Muscle of arm (tissue), 14 donors: ENCODE results near the gene LIPT1. TPM values are rescaled to one million over a fixed set of nuclear protein-coding genes. Genes with fewer than 3 reads are reported as not detected.
A peak's percentile ranks its signal among the peaks of the same experiment; 100 is the strongest.
"Not testable (repeated sequence)": the region's sequence is repeated elsewhere in the genome, so short reads cannot be mapped to it uniquely, and the experiment has no call there.

Experiments used
- DNase-seq: peaks from one replicate; pipeline ENCODE4 v3.0.0-alpha.2; 2013
- long read RNA-seq, 11 donors: transcript quantifications; one replicate each; lab custom pipeline, GENCODE V29; 2026
- polyA plus RNA-seq, 12 donors: library from polyadenylated mRNA; unstranded; fragments of 120-200 nt; gene quantifications; one replicate each; pipeline ENCODE4 v1.2.1, GENCODE V29; 2013; ENCODE audit not compliant: insufficient read length in 12 of 12

The LIPT1 gene
- 10 to 100 TPM in 4 of 12 donors, 1 to 10 TPM in 7, not detected in 1; 7.1 to 33.3 (median 9.3) TPM for polyA plus RNA-seq
- long read RNA-seq, donor 1, partial matches to known transcripts: 0 of 5 reads
- long read RNA-seq, donor 1, other reads (novel, unspliced or antisense): 0 of 5 reads
- long read RNA-seq, donor 2, partial matches to known transcripts: 0 of 6 reads
- long read RNA-seq, donor 2, other reads (novel, unspliced or antisense): 0 of 6 reads
- long read RNA-seq, donor 3, partial matches to known transcripts: 0 of 1 reads
- long read RNA-seq, donor 3, other reads (novel, unspliced or antisense): 0 of 1 reads
- long read RNA-seq, donor 4, partial matches to known transcripts: 0 of 1 reads
- long read RNA-seq, donor 4, other reads (novel, unspliced or antisense): 0 of 1 reads
- long read RNA-seq, donor 5, partial matches to known transcripts: 0 of 4 reads
- long read RNA-seq, donor 5, other reads (novel, unspliced or antisense): 0 of 4 reads
- long read RNA-seq, donor 6, partial matches to known transcripts: 0 of 1 reads
- long read RNA-seq, donor 6, other reads (novel, unspliced or antisense): 0 of 1 reads
- long read RNA-seq, donor 7, partial matches to known transcripts: 0 of 3 reads
- long read RNA-seq, donor 7, other reads (novel, unspliced or antisense): 0 of 3 reads
- long read RNA-seq, donor 8, partial matches to known transcripts: 0 of 3 reads
- long read RNA-seq, donor 8, other reads (novel, unspliced or antisense): 0 of 3 reads
- long read RNA-seq, donor 9, partial matches to known transcripts: 0 of 1 reads
- long read RNA-seq, donor 9, other reads (novel, unspliced or antisense): 0 of 1 reads
- long read RNA-seq, donor 10, partial matches to known transcripts: 0 of 3 reads
- long read RNA-seq, donor 10, other reads (novel, unspliced or antisense): 0 of 3 reads
- long read RNA-seq, donor 11, partial matches to known transcripts: 0 of 3 reads
- long read RNA-seq, donor 11, other reads (novel, unspliced or antisense): 0 of 3 reads

GRCh38 chr2:99154643-99155536 is at the start of gene LIPT1, which contains the start of gene TSGA10:
Gene LIPT1, plus strand, starts transcription at chr2:99154967. Its CDS starts 6,991 bp downstream, at chr2:99161958.
Gene TSGA10, minus strand, starts transcription at chr2:99154942. Its CDS starts 45,503 bp downstream, at chr2:99109439.
- DNase-seq: peak; percentile 93

DNA sequence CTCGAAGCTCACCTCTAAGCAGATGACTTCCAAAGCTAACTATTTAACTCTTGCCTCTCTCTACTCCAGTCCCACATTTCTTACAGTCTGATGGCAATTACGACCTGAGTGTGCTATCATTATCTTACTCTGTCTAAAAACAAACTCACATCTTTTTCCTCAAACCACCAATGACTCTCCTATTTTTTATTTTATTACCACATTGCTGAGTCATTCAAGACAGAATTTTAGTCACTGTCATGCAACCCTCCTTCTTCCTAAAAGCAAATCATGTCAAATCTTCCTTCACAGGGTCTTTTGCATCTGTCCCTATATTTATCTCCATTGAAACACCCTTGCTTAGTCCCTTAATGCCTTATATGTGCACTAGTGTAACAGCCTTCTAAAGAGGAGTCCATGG is 47.9 kb upstream of the LIPT1 start:
- no peak for DNase-seq

DNA sequence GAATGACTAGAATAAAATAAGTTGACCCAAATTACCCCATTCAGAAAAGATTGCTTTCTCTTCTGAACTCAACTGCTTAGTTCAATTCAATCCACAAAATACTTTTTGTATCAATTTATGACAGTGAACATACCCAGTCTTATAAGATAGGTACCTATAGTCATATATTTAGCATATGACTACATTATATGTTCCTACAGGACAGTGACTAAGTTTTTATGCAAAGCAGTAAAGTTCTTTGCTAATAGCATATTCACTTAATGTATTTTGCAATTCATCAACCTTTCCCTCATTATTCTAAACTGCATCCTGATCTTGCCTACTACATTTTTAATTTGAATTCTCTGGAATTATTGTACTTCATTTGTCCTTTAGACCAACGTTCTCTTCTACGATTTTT is 43.5 kb upstream of the LIPT1 start:
- DNase-seq: no peak

- no peak for DNase-seq
Measured at GRCh38 chr2:99111945-99112344, 42.8 kb upstream of the LIPT1 start.

- DNase-seq: no peak
Measured at GRCh38 chr2:99112617-99113016, 42.1 kb upstream of the LIPT1 start.

GRCh38 chr2:99127981-99128380 is 26.8 kb upstream of the LIPT1 start:
- no peak for DNase-seq

DNA sequence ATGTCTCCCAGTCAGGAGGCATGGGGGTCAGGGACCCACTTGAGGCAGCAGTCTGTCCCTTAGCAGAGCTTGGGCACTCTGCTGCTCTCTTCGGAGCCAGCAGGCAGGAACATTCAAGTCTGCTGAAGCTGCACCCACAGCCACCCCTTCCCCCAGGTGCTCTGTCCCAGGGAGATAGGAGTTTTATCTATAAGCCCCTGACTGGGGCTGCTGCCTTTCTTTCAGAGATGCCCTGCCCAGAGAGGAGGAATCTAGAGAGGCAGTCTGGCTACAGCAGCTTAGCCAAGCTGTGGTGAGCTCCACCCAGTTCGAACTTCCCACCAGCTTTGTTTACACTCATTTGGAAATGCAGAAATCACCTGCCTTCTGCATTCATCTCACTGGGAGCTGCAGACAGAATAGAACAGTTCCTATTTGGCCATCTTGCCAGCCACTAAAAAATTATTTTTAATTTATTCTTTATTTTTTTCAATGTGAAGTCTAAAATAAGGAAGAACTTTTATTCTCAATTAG is 19.7 kb upstream of the LIPT1 start:
- DNase-seq: not testable (repeated sequence)

GRCh38 chr2:99139003-99139402 is 15.8 kb upstream of the LIPT1 start:
- no peak for DNase-seq

DNA sequence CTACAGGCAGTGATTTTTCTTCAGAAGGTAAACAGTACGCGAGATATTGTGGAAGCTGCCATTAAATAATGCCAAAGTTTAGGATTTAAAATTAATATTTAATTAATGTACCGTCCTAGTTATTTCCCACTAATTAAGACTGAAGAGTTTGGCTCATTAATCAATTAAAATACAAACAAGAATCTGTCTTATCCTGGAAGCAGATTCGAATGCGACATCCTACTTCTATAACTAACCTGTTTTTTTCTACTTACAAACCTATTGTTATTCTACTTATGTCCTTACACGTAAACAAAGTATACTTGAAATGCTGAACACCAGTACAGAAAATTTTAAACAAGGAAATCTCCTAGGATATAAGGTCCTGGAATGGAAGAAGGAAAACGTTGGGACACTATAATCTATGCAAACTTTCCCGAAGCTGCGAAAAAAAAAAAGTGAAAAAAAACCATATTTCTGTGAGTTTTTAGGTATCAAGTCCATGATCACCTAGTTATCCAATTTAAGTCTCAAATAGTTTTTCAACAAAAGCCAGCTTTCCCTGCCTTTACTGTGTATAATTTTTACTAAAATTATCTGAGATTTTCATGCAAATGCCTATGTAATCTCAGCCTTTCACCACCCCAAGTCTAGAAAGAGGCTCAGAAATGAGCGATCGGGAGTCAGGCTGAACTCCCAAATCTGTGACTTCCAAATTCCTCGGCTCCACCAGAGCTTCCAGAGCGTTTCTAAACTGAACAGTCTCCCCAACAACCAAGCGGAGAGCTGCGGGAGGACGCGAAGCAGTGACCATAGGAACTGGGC is 14.5 kb upstream of the LIPT1 start:
- DNase-seq: no peak

GRCh38 chr2:99140860-99141109 is 14.0 kb upstream of the LIPT1 start:
- DNase-seq: no peak

DNA sequence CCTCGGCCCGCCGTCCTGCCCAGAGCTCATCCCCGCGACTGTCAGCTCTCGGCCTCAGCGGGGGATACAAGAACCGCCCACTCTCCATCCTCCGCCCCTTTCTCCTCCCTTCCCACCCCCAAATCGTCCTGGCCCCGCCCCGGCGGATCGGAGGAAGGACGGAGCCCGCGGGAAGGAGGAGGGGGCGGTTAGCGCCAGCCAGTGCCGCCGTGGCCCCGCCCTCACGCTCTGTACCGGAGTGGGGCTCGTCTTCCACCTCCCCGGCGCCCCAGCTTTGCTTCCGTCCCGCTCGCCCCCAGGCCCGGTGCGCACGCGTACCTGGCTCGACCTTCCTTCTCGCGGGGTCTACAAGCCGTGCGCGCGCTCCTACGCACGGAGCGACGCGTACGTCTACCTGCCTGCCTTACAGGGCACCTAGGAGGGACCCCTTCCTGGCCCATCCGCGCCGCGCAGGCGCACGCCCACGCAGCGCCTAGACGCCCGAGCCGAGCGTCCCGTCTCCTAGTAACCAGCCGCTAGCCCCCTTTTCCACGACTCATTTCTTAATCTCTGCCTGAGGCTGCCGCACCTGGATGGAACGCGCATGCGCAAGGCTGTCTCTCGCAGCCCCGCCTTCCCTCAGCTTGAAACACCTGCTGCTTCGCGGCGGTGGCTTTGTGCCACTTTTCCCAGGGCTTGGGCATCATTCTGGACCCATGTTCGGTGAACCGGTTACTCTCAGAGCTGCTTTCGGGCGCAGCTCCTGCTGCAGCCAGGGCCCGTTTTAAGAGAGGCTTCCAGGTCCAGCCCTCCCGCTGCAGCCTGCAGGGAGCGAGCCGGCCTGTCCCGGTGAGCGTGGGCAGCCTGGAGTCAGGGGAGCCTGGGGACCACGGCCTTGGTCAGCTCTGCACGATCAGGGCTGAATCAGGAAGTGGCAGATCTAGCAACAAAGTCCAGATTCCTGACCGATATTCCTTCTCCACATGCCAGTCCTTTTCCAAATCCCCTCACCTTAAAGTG is 13.4 kb upstream of the LIPT1 start, which contains the start of gene C2orf15:
C2orf15 (plus strand) TSS at position 598 of the 999 bp plus-strand sequence. CDS start 8,852 bp downstream, outside the sequence.
- DNase-seq: peak; percentile 86

GRCh38 chr2:99150706-99151105 is 4.1 kb upstream of the LIPT1 start:
- no peak for DNase-seq

DNA sequence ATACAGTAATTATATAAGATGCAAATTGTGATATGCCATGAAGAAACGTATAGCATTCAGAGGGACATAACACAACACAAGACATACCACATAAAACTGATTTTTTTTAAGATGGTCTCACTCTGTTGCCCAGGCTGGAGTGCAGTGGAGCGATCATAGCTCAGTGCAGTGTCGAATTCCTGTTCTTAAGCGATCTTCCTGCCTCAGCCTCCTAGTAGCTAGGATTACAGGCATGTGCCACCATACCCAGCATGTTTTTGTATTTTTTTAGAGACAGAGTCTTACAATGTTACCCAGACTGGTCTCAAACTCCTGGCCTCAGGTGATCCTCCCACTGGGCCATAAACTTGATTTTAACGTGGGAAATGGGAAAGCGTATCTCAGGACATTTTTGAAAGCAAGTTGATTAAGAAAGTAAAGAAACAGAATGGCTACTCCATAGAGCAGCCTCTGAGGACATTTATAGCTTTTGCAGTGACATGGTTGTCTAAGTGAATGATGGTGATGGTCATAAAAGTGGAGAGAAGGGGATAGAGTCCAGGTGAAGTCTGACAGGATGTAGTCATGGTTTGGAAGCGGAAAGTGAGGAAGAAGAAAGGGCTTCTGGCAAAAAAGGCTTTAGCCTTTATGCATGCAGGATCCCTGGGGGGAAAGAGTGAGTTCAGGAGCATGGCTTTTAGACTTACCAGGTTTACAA is 2.4 kb upstream of the LIPT1 start:
- DNase-seq: no peak

DNA sequence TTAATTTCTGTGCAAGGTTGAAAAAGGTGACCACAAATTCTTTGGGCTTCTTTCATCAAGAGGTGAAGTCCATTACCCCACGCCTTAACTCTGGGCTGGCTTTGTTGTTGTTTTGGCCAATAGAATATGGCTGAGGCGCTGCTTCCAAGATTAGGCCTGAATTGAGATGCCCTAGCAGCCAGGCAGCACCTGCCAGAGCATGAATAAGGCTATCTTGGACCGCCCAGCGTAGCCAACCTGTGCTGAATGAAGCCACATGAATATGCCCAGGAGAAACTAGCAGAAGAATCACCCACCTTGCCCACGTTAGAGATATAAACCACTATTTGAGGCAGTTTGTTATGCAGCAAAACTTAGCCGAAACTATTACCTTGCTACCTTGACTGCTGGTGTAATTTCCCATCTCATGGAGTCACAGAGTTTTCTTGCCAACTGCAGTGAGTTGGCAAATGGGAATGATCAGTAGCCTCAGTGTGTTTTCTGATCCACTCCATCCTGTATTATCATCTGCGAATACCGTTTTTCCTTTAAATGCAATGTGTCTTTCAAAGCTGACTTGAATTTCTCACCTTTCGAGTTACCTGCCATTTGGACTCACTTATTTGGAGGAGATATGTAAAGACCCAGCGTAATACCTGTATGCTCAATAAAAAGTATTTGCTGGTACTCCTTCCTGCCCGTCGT is 704 bp upstream of the LIPT1 start:
- DNase-seq: peak; percentile 16

DNA sequence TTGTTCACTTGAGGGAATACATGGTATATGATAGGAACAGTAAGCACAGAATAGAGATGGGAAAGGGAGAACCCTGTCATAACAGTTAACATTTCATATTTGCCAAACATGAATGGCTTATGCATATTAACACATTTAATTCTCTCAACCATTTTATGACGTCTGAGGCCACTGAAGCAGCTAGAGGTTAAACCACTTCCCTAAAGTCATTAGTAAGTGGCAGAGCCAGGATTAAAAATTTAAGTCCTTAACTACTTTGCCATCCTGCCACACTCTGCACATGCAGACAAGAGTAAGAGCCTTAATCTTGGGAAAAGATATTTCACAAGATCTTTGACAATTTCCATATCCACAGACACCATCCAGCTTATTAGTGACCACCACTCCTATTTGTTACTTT is 2.1 kb downstream of the LIPT1 start:
- no peak for DNase-seq

DNA sequence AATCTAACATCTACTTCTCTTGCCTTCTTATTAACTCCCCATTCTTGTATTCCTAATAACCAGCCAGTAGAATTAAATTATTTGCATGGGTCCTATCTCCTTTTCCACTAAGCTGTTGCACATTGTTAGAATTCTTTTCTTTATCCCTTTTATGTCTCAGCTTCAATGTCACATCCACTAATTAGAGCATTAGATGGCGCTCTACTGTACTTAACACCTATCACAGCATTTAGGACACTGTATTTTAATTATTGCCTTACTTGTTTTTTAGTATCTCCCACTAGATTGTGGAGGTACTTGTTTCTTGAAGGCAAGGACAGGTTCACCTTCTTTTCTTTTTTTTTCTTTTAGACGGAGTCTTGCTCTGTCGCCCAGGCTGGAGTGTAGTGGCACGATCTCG is 3.8 kb downstream of the LIPT1 start:
- no peak for DNase-seq

DNA sequence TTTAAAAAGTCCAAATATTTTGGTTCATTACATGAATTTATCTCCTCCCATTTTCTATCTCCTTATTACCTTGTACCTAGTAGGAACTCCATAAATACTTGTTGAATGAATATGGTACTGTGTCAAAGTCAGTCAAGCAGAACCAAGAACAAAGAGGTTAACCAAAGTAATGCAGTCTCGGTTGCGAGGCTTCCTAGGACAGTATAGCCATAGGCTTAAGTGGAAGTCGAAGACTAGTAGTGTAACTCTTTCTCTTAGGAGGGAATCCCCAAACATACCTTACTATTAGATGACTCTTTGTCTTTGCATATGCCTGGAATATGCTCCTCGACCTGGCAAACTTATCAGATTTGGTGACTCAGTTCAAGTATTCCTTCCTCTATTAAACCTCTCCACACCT is 4.8 kb downstream of the LIPT1 start:
- no peak for DNase-seq

- DNase-seq: no peak
Measured at GRCh38 chr2:99166218-99166617, 11.5 kb downstream of the LIPT1 start.
